ENCODE results near the gene ANKRD6. TPM values are rescaled to one million over a fixed set of nuclear protein-coding genes. Genes with fewer than 3 reads are reported as not detected.

Gene ANKRD6
- total RNA-seq, 1 experiment from 2014 or later: 5.6 TPM

- BruUV-seq (replicated peaks): no TSS peak
- Histone ChIP-seq H3K9me2 (replicated peaks; ENCODE audit: low read length) (no peaks in the 10 kb centered on the region), H3F3A (ENCODE audit: low read length, unreplicated experiment) (no peaks in the 10 kb centered on the region), H3K27ac (ENCODE audit: low read length) (no peak overlapping the region), H3K79me2 (ENCODE audit: low read length) (no peaks in the 10 kb centered on the region), H3K4me2 (ENCODE audit: low read length) (no peak overlapping the region), H4K20me1 (ENCODE audit: low read length) (no peaks in the 10 kb centered on the region), H2AFZ (ENCODE audit: low read length) (no peak overlapping the region), H3K9ac (ENCODE audit: low read length) (no peak overlapping the region), H3K9me3 (ENCODE audit: low read length) (no peaks in the 10 kb centered on the region), H3K4me3 (ENCODE audit: low read length) (no peak overlapping the region), H3K4me1 (ENCODE audit: insufficient read depth, low read length) (no peaks in the 10 kb centered on the region), H3K27me3 (ENCODE audit: low read length) (no peaks in the 10 kb centered on the region), H3K36me3 (ENCODE audit: low read depth, low read length) (no peaks in the 10 kb centered on the region)
- ChIA-PET POLR2A (ENCODE audit: unreplicated experiment) (no interaction called here), CTCF (no interaction called here)
- no peak for TF ChIP-seq CTCF (conservative IDR thresholded peaks at IDR 0.05; ENCODE audit: low read depth, low read length)
- TF ChIP-seq EZH2 (IDR thresholded peaks at IDR 0.05; ENCODE audit: low read length, unreplicated experiment): no peak
- TF ChIP-seq EZH2phosphoT487 (IDR thresholded peaks at IDR 0.05; ENCODE audit: borderline replicate concordance, low read length): no peak
- intact Hi-C loops (cut with micrococcal nuclease): no loop called here
- DNase-seq (no peak), ATAC-seq (no peak)
These were observed 95.9 kb downstream of the ANKRD6 start for GRCh38 chr6:89528866-89529265.

GRCh38 chr6:89530982-89531381, 98.0 kb downstream of the ANKRD6 start:
- no peak overlapping the region for H3K4me2 ChIP-seq (ENCODE audit: low read length)
- H3K9me3 ChIP-seq (ENCODE audit: low read length): no peaks in the 10 kb centered on the region
- no peaks in the 10 kb centered on the region for H4K20me1 ChIP-seq (ENCODE audit: low read length)
- DNase-seq: no peak
- CTCF ChIA-PET: no interaction called here
- TF ChIP-seq CTCF (conservative IDR thresholded peaks at IDR 0.05; ENCODE audit: low read depth, low read length) (no peak), EZH2phosphoT487 (IDR thresholded peaks at IDR 0.05; ENCODE audit: borderline replicate concordance, low read length) (no peak), EZH2 (IDR thresholded peaks at IDR 0.05; ENCODE audit: low read length, unreplicated experiment) (no peak)
- no peak overlapping the region for H3K4me3 ChIP-seq (ENCODE audit: low read length)
- no peaks in the 10 kb centered on the region for H3F3A ChIP-seq (ENCODE audit: low read length, unreplicated experiment)
- no peaks in the 10 kb centered on the region for H3K36me3 ChIP-seq (ENCODE audit: low read depth, low read length)
- intact Hi-C loops (cut with micrococcal nuclease): no loop called here
- H3K27me3 ChIP-seq (ENCODE audit: low read length): no peaks in the 10 kb centered on the region
- H3K4me1 ChIP-seq (ENCODE audit: insufficient read depth, low read length): no peaks in the 10 kb centered on the region
- BruUV-seq (replicated peaks): no TSS peak
- ATAC-seq: no peak
- H3K9ac ChIP-seq (ENCODE audit: low read length): no peak overlapping the region
- no peak overlapping the region for H3K27ac ChIP-seq (ENCODE audit: low read length)
- H2AFZ ChIP-seq (ENCODE audit: low read length): no peak overlapping the region
- H3K79me2 ChIP-seq (ENCODE audit: low read length): no peaks in the 10 kb centered on the region
- POLR2A ChIA-PET (ENCODE audit: unreplicated experiment): no interaction called here
- no peaks in the 10 kb centered on the region for H3K9me2 ChIP-seq (replicated peaks; ENCODE audit: low read length)

GRCh38 chr6:89536231-89536630, 103.3 kb downstream of the ANKRD6 start:
- ATAC-seq: no peak
- DNase-seq: no peak
- H3K79me2 ChIP-seq (ENCODE audit: low read length): no peaks in the 10 kb centered on the region
- ChIA-PET CTCF (no interaction called here), POLR2A (ENCODE audit: unreplicated experiment) (no interaction called here)
- H4K20me1 ChIP-seq (ENCODE audit: low read length): no peaks in the 10 kb centered on the region
- no peak overlapping the region for H3K27ac ChIP-seq (ENCODE audit: low read length)
- no peaks in the 10 kb centered on the region for H3K9me2 ChIP-seq (replicated peaks; ENCODE audit: low read length)
- H2AFZ ChIP-seq (ENCODE audit: low read length): no peak overlapping the region
- no peaks in the 10 kb centered on the region for H3K27me3 ChIP-seq (ENCODE audit: low read length)
- no peak overlapping the region for H3K9ac ChIP-seq (ENCODE audit: low read length)
- no peak overlapping the region for H3K4me3 ChIP-seq (ENCODE audit: low read length)
- no peak overlapping the region for H3K4me2 ChIP-seq (ENCODE audit: low read length)
- no TSS peak for BruUV-seq (replicated peaks)
- no peaks in the 10 kb centered on the region for H3K4me1 ChIP-seq (ENCODE audit: insufficient read depth, low read length)
- no peaks in the 10 kb centered on the region for H3K9me3 ChIP-seq (ENCODE audit: low read length)
- no peaks in the 10 kb centered on the region for H3F3A ChIP-seq (ENCODE audit: low read length, unreplicated experiment)
- no peaks in the 10 kb centered on the region for H3K36me3 ChIP-seq (ENCODE audit: low read depth, low read length)
- TF ChIP-seq EZH2phosphoT487 (IDR thresholded peaks at IDR 0.05; ENCODE audit: borderline replicate concordance, low read length) (no peak), CTCF (conservative IDR thresholded peaks at IDR 0.05; ENCODE audit: low read depth, low read length) (no peak), EZH2 (IDR thresholded peaks at IDR 0.05; ENCODE audit: low read length, unreplicated experiment) (no peak)
- intact Hi-C loops (cut with micrococcal nuclease): no loop called here

Data from PC-3 (cell line).